HL-60 (cell line): Measurements from ENCODE around the gene CFAP92.

Experiments used
- DNase-seq, 2 experiments: peaks; one replicate each; pipeline ENCODE4 v3.0.0-alpha.2; 2010 to 2020; ENCODE audit warnings: low read depth in 1 of 2, low spot score in 1 of 2
- H3K27ac ChIP-seq: fragments of 250-450 bp; sonication (Bioruptor Pico); replicated peaks from 2 replicates; pipeline ENCODE4 v1.5.1; 2020; ENCODE audit warnings: mild to moderate bottlenecking, moderate library complexity
- H3K27me3 ChIP-seq: fragments of 250-450 bp; sonication (Bioruptor Pico); 2 replicates; pipeline ENCODE4 v1.5.1; 2021; ENCODE audit warnings: mild to moderate bottlenecking, moderate library complexity; ENCODE audit not compliant: insufficient read depth, poor library complexity, severe bottlenecking
- H3K4me3 ChIP-seq: replicated peaks from 2 replicates; pipeline ENCODE4 v1.5.1; 2011; ENCODE audit warnings: mild to moderate bottlenecking, control low read depth, low read length; ENCODE audit not compliant: insufficient read depth
- CTCF ChIP-seq: IDR thresholded peaks from one replicate; pipeline ENCODE4 v1.5.1; 2011; ENCODE audit warnings: low read length, control low read depth, inconsistent platforms; ENCODE audit not compliant: insufficient read depth
- GABPA ChIP-seq: IDR thresholded peaks from 2 replicates; pipeline ENCODE4 v1.6.1; 2012; ENCODE audit warnings: low read depth
- POLR2AphosphoS5 ChIP-seq: IDR thresholded peaks from 2 replicates; pipeline ENCODE4 v1.6.1; 2012; ENCODE audit warnings: low read depth
- REST ChIP-seq: IDR thresholded peaks from 2 replicates; pipeline ENCODE4 v1.6.1; 2012; ENCODE audit warnings: low read depth; ENCODE audit not compliant: insufficient replicate concordance
- SPI1 ChIP-seq: IDR thresholded peaks from 2 replicates; pipeline ENCODE4 v1.6.1; 2012; ENCODE audit warnings: low read depth, mild to moderate bottlenecking, borderline replicate concordance

Gene CFAP92

DNA sequence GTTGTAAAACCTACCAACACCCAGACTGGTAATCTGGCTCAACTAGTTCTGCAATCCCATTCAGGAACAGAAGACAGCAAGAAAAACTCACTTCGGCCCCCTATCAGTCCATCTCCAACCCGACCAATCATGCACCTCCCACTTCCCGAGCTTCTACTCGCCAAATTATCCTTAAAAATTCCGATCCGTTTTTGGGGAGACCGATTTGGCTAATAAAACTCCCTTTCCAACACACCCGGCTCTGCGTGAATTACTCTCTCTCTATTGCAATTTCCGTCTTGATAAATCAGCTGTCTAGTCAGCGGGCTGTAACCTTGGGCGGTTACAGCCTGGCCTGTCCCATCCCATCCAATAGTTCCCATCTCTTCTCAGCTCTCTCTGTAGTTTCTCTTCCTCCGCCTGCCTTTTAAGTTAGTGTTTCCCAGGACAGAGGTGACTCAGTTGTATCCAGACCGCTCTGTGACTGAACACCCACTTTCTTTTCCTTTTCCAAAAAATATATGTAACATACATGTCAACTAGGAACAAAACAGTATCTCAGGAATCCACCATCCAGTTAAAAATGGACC, 115.2 kb downstream of the CFAP92 start:
- Histone ChIP-seq H3K27me3 (no peaks in the 10 kb centered on the region), H3K4me3 (peak overlapping the region; percentile 80), H3K27ac (peak overlapping the region; percentile 95)
- peak; percentile 50 to 56 for DNase-seq
- TF ChIP-seq GABPA (no peak), SPI1 (no peak), REST (no peak), CTCF (no peak), POLR2AphosphoS5 (no peak)

DNA sequence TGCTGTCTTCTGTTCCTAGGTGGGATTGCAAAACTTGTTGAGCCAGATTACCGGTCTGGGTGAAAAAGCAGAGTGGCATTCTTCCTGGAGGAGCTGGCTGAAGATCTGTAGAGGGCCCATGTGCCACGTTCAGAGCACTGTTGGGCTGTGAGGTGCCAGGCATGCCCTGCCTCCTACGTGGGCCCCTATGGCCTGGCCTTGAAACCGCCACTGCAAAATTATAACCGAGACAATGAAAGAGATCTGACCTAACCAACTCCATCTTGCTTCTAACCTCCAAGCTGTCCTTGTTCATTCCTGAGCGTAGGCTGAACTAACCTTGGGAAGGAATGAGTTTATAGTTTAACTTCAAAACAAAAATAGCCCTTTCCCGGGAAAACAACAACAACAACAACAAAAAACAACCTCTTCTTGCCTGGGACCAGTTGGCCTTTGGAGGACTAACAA, 115.8 kb downstream of the CFAP92 start:
- Histone ChIP-seq H3K27me3 (no peaks in the 10 kb centered on the region), H3K4me3 (peak overlapping the region; percentile 80)
- peak in 1 of 2 experiments; percentile 23 for DNase-seq

More for the DNA sequence above, 115.8 kb downstream of the CFAP92 start:
- peak overlapping the region; percentile 95 for H3K27ac ChIP-seq
- TF ChIP-seq GABPA: no peak
- TF ChIP-seq SPI1: no peak
- no peak for TF ChIP-seq CTCF
- TF ChIP-seq REST: no peak
- TF ChIP-seq POLR2AphosphoS5: no peak
